Keratinocyte (primary cell): Measurements from ENCODE around the gene SRP54. TPM values are rescaled to one million over a fixed set of nuclear protein-coding genes. Genes with fewer than 3 reads are reported as not detected.

ENCODE experiments used
- DNase-seq: peaks from one replicate; pipeline ENCODE4 v3.0.0-alpha.2; 2011; ENCODE audit warnings: low read depth, missing footprints, low spot score
- FAIRE-seq: peaks from 2 replicates; lab custom pipeline; 2011; peaks lifted over from hg19 to GRCh38; lab: Jason Lieb, UNC
- H2AFZ ChIP-seq: 2 replicates; pipeline ENCODE4 v1.6.0; 2012; ENCODE audit warnings: low read length, control low read depth, inconsistent platforms; ENCODE audit not compliant: control insufficient read depth
- H3K27ac ChIP-seq: 2 replicates; pipeline ENCODE4 v1.5.1; 2011; ENCODE audit warnings: low read length; ENCODE audit not compliant: control insufficient read depth, insufficient read depth
- H3K27me3 ChIP-seq: 3 replicates; pipeline ENCODE4 v1.6.0; 2011; ENCODE audit warnings: low read length; ENCODE audit not compliant: control insufficient read depth, insufficient read depth; ENCODE audit errors: extremely low read depth
- H3K36me3 ChIP-seq, 2 experiments: 2 replicates in 1 of 2; 3 replicates in 1 of 2; pipeline ENCODE4 v1.5.1; 2011; ENCODE audit warnings: low read length in 2 of 2, mild to moderate bottlenecking in 1 of 2; ENCODE audit not compliant: control insufficient read depth in 2 of 2, insufficient read depth in 2 of 2; ENCODE audit errors: extremely low read depth in 1 of 2
- H3K4me1 ChIP-seq: 3 replicates; pipeline ENCODE4 v1.5.1; 2011; ENCODE audit warnings: low read length; ENCODE audit not compliant: control insufficient read depth, insufficient read depth; ENCODE audit errors: extremely low read depth
- H3K4me2 ChIP-seq: 3 replicates; pipeline ENCODE4 v1.6.0; 2011; ENCODE audit warnings: low read depth, low read length; ENCODE audit not compliant: control insufficient read depth, insufficient read depth; ENCODE audit errors: extremely low read depth
- H3K4me3 ChIP-seq, 3 experiments: fragments of 200-600 bp in 1 of 3; sonication (generic) in 1 of 3; 2 replicates in 2 of 3; 3 replicates in 1 of 3; pipeline ENCODE4 v1.5.1; 2011 to 2016; ENCODE audit warnings: low read length in 3 of 3, mild to moderate bottlenecking in 3 of 3, control low read depth in 2 of 3, inconsistent platforms in 1 of 3, low read depth in 1 of 3, mixed read lengths in 1 of 3, mixed run types in 1 of 3, moderate library complexity in 1 of 3; ENCODE audit not compliant: control insufficient read depth in 2 of 3, insufficient read depth in 2 of 3; ENCODE audit errors: extremely low read depth in 1 of 3
- H3K79me2 ChIP-seq: 2 replicates; pipeline ENCODE4 v1.6.0; 2012; ENCODE audit warnings: low read length; ENCODE audit not compliant: control insufficient read depth, insufficient read depth
- H3K9ac ChIP-seq: 3 replicates; pipeline ENCODE4 v1.6.0; 2011; ENCODE audit warnings: low read length; ENCODE audit not compliant: control insufficient read depth, insufficient read depth; ENCODE audit errors: extremely low read depth
- H3K9me1 ChIP-seq: 3 replicates; pipeline ENCODE4 v1.6.0; 2011; ENCODE audit warnings: low read length; ENCODE audit not compliant: control insufficient read depth, insufficient read depth; ENCODE audit errors: extremely low read depth
- H3K9me3 ChIP-seq: 2 replicates; pipeline ENCODE4 v1.5.1; 2012; ENCODE audit warnings: low read depth, low read length; ENCODE audit not compliant: control insufficient read depth
- H4K20me1 ChIP-seq: 3 replicates; pipeline ENCODE4 v1.6.0; 2011; ENCODE audit warnings: low read length; ENCODE audit not compliant: control insufficient read depth, insufficient read depth; ENCODE audit errors: extremely low read depth
- EZH2 ChIP-seq: IDR thresholded peaks from one replicate; pipeline ENCODE4 v1.6.1; 2012; ENCODE audit warnings: inconsistent platforms, mild to moderate bottlenecking, low read length, moderate library complexity
- dilution Hi-C: fragments of 300-500 bp; cut with MboI; formaldehyde crosslinking; loops from one replicate; pipeline ENCODE4 v1.7.0; 2020; ENCODE audit warnings: low sequenced_read_pairs; ENCODE audit not compliant: extremely low pct_ligation_motif_present
- polyA plus RNA-seq, 5 experiments: library from polyadenylated mRNA; depleted of rRNA in 3 of 5; stranded (reverse) in 3 of 5; stranded (forward) in 1 of 5; unstranded in 1 of 5; fragments of >200 nt; gene quantifications; 1 replicate in 1 of 5; 2 replicates in 3 of 5; 3 replicates in 1 of 5; pipeline versions ENCODE4 v1.2.1 to v1.2.3, GENCODE V29; 2011 to 2012; ENCODE audit warnings: missing spikeins in 2 of 5, low read depth in 1 of 5, low replicate concordance in 1 of 5
- TF ChIP-seq, protein P1 (sequence below), 3 experiments: IDR thresholded peaks in 1 of 3; conservative IDR thresholded peaks in 1 of 3; optimal IDR thresholded peaks in 1 of 3; 2 replicates in 2 of 3; 3 replicates in 1 of 3; pipeline versions ENCODE3 to v1.5.1; 2011; ENCODE audit warnings: low read length in 3 of 3, mild to moderate bottlenecking in 3 of 3, moderate library complexity in 2 of 3, control low read depth in 1 of 3, inconsistent platforms in 1 of 3; ENCODE audit not compliant: insufficient read depth in 2 of 3; ENCODE audit errors: extremely low read depth in 1 of 3

SRP54 gene
- polyA plus RNA-seq, 1 donor (not counting 4 experiments of a cell fraction or from before 2014, with no cell fraction given) = 41.6 TPM

DNA sequence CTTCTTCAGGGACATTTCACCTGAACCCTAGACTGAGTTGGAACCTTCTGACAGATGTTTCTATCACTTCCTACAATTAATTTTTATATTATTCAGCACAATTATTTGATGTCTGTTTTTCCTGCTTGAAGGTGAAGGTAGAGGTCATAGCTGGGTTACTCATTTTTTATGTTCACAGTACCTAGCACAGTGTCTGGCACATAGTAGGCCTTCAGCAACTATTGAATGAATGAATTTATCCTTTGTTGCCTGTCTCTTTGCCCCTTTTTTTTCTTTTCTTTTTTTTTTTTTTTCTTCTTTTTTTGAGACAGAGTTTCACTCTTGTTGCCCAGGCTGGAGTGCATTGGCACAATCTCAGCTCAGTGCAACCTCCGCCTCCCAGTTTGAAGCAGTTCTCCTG lies 33.8 kb downstream of the SRP54 start:
- no peaks in the 10 kb centered on the region for H4K20me1 ChIP-seq
- no peaks in the 10 kb centered on the region for H3K9me1 ChIP-seq
- no peak overlapping the region for H3K27ac ChIP-seq
- no peak for DNase-seq
- no peak for FAIRE-seq
- H2AFZ ChIP-seq = no peak overlapping the region
- no peak for TF ChIP-seq EZH2
- TF ChIP-seq, protein P1, sequence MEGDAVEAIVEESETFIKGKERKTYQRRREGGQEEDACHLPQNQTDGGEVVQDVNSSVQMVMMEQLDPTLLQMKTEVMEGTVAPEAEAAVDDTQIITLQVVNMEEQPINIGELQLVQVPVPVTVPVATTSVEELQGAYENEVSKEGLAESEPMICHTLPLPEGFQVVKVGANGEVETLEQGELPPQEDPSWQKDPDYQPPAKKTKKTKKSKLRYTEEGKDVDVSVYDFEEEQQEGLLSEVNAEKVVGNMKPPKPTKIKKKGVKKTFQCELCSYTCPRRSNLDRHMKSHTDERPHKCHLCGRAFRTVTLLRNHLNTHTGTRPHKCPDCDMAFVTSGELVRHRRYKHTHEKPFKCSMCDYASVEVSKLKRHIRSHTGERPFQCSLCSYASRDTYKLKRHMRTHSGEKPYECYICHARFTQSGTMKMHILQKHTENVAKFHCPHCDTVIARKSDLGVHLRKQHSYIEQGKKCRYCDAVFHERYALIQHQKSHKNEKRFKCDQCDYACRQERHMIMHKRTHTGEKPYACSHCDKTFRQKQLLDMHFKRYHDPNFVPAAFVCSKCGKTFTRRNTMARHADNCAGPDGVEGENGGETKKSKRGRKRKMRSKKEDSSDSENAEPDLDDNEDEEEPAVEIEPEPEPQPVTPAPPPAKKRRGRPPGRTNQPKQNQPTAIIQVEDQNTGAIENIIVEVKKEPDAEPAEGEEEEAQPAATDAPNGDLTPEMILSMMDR (optimal IDR thresholded peaks at IDR 0.05 in 1 of 3, IDR thresholded peaks at IDR 0.05 in 1 of 3, conservative IDR thresholded peaks at IDR 0.05 in 1 of 3; ENCODE audit: extremely low read depth in 1 of 3, insufficient read depth in 2 of 3, low read length in 3 of 3) = no peak
- no peak overlapping the region for H3K4me2 ChIP-seq
- peaks cover 12 to 13% of the 10 kb centered on the region in 2 experiments for H3K36me3 ChIP-seq
- no peaks in the 10 kb centered on the region for H3K9me3 ChIP-seq
- dilution Hi-C loops = no loop called here
- no peak overlapping the region for H3K9ac ChIP-seq
- H3K4me1 ChIP-seq = no peaks in the 10 kb centered on the region
- no peaks in the 10 kb centered on the region for H3K27me3 ChIP-seq
- no peaks in the 10 kb centered on the region for H3K79me2 ChIP-seq
- no peak overlapping the region for H3K4me3 ChIP-seq

GRCh38 chr14:35020713-35021112 lies 37.9 kb downstream of the SRP54 start:
- TF ChIP-seq, protein P1 (optimal IDR thresholded peaks at IDR 0.05 in 1 of 3, IDR thresholded peaks at IDR 0.05 in 1 of 3, conservative IDR thresholded peaks at IDR 0.05 in 1 of 3; ENCODE audit: extremely low read depth in 1 of 3, insufficient read depth in 2 of 3, low read length in 3 of 3) = no peak
- TF ChIP-seq EZH2 = no peak
- H3K9me1 ChIP-seq = no peaks in the 10 kb centered on the region
- H3K36me3 ChIP-seq = peaks cover 9 to 12% of the 10 kb centered on the region in 2 experiments
- no peak for DNase-seq
- no peak overlapping the region for H3K4me3 ChIP-seq
- no peaks in the 10 kb centered on the region for H3K79me2 ChIP-seq
- dilution Hi-C loops = no loop called here
- no peak overlapping the region for H3K9ac ChIP-seq
- H2AFZ ChIP-seq = no peak overlapping the region
- no peak overlapping the region for H3K4me2 ChIP-seq
- no peak for FAIRE-seq
- no peaks in the 10 kb centered on the region for H4K20me1 ChIP-seq
- no peaks in the 10 kb centered on the region for H3K4me1 ChIP-seq
- no peaks in the 10 kb centered on the region for H3K27me3 ChIP-seq
- H3K9me3 ChIP-seq = no peaks in the 10 kb centered on the region
- H3K27ac ChIP-seq = no peak overlapping the region
